Mucosa of descending colon (tissue), 3 donors: ENCODE results near the gene PANK4. TPM values are rescaled to one million over a fixed set of nuclear protein-coding genes. Genes with fewer than 3 reads are reported as not detected.

Experiments
- ATAC-seq: fragments of 200-7000 bp; cut with Tn5 transposase; one replicate; pipeline ENCODE4 v1.9.1; 2020; ENCODE audit warnings: mild to moderate bottlenecking, moderate library complexity
- DNase-seq, 3 donors: peaks; one replicate each; pipeline ENCODE4 v3.0.0-alpha.2; 2020
- H3K36me3 ChIP-seq: fragments of 200-600 bp; one replicate; pipeline ENCODE4 v1.8.0; 2021; ENCODE audit warnings: low read depth, mild to moderate bottlenecking
- H3K4me1 ChIP-seq: fragments of 200-600 bp; one replicate; pipeline ENCODE4 v1.8.0; 2021; ENCODE audit warnings: low read depth, mild to moderate bottlenecking
- H3K4me3 ChIP-seq: fragments of 200-600 bp; one replicate; pipeline ENCODE4 v1.8.0; 2021; ENCODE audit warnings: mild to moderate bottlenecking
- H3K9me3 ChIP-seq: fragments of 200-600 bp; one replicate; pipeline ENCODE4 v1.8.0; 2021; ENCODE audit warnings: mild to moderate bottlenecking
- intact Hi-C, 2 donors: fragments of 100-400 bp; cut with DNase I in 1 of 2; cut with micrococcal nuclease in 1 of 2; formaldehyde crosslinking; loops; one replicate each; pipeline versions ENCODE4 v1.11.0 to v1.11.1; 2022; cut with DNase I, micrococcal nuclease
- total RNA-seq, 3 donors: library from RNA; stranded (reverse); fragmentation: NEBNext Ultra II Directional in 2 of 3; extraction: Animal tissue kit (Norgen Biotek cat#: 25700) in 2 of 3; gene quantifications; one replicate each; pipeline versions ENCODE4 v1.2.1 to v1.2.4, GENCODE V29; 2021 to 2023
- TF ChIP-seq, protein P1 (sequence below): fragments of 200-600 bp; IDR thresholded peaks from one replicate; pipeline ENCODE4 v1.8.0; 2022; ENCODE audit warnings: antibody characterized with exemption, mild to moderate bottlenecking
- donor health status: DM: no; HTN: no; CAD: no; lungs with moderate emphysema.
- donor health status: DM: no; HTN: no; CAD: no.
- donor health status: DM: no; HTN: yes; CAD: no.

The PANK4 gene
- total RNA-seq, 3 donors from 2014 or later, result 28.1 to 51.6 (median 44.7) TPM

DNA sequence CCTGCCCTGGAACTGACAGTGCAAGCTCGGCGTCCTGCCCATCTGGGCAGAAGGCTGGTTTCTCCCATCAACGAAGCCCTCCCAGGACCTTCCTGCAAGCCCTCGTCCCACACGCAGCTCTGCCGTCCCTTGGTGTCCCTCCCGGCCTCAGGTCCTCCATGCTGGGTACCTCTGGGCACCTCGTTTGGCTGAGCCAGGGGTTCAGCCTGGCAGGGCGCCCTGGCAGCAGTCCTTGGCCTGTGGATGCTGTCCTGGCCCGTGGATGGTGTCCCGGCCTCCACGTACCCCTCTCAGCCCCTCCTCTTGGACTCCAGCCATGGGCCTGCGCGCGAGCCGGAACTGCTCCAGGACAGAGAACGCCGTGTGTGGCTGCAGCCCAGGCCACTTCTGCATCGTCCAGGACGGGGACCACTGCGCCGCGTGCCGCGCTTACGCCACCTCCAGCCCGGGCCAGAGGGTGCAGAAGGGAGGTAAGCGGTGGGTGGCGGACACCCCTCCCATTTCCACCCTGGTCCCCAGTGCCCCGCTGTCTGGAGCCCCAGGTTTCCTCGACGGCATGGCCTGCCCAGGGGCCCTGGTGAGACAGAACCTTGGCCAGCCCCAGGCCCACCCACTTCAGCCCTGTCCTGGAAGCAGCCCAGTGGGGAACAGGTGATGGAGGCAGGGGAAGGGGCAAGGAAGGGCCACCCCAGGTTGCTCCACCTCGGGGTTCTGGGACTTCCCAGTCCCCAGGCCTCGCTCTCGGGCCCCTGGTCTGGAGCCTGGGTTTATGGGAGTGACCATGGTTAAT lies 33.3 kb upstream of the PANK4 start:
- ATAC-seq, result no peak
- H3K9me3 ChIP-seq, result no peaks in the 10 kb centered on the region

DNA sequence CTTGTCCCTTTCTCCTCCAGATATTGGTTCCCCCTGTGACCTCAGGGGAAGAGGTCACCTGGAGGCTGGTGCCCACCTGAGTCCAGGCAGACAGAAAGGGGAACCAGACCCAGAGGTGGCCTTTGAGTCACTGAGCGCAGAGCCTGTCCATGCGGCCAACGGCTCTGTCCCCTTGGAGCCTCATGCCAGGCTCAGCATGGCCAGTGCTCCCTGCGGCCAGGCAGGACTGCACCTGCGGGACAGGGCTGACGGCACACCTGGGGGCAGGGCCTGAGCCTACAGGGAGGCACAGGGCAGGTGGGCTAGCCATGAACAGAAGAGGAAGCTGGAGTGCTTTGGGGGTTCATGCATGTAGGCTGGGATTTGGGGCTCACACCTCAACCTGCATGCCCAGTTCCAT lies 32.5 kb upstream of the PANK4 start:
- TF ChIP-seq, protein P1, sequence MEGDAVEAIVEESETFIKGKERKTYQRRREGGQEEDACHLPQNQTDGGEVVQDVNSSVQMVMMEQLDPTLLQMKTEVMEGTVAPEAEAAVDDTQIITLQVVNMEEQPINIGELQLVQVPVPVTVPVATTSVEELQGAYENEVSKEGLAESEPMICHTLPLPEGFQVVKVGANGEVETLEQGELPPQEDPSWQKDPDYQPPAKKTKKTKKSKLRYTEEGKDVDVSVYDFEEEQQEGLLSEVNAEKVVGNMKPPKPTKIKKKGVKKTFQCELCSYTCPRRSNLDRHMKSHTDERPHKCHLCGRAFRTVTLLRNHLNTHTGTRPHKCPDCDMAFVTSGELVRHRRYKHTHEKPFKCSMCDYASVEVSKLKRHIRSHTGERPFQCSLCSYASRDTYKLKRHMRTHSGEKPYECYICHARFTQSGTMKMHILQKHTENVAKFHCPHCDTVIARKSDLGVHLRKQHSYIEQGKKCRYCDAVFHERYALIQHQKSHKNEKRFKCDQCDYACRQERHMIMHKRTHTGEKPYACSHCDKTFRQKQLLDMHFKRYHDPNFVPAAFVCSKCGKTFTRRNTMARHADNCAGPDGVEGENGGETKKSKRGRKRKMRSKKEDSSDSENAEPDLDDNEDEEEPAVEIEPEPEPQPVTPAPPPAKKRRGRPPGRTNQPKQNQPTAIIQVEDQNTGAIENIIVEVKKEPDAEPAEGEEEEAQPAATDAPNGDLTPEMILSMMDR, result no peak
- Histone ChIP-seq H3K9me3 (no peaks in the 10 kb centered on the region), H3K36me3 (peaks cover 5% of the 10 kb centered on the region), H3K4me1 (peaks cover 42% of the 10 kb centered on the region), H3K4me3 (no peak overlapping the region)
- ATAC-seq (no peak), DNase-seq (no peak)
- intact Hi-C loops, result no loop called here

More for the DNA sequence above, 33.3 kb upstream of the PANK4 start:
- intact Hi-C loops, result no loop called here
- peak in 2 of 3 donors; percentile 42 to 56 for DNase-seq
- TF ChIP-seq, protein P1, result no peak
- peaks cover 5% of the 10 kb centered on the region for H3K36me3 ChIP-seq
- H3K4me3 ChIP-seq, result no peak overlapping the region
- peaks cover 37% of the 10 kb centered on the region for H3K4me1 ChIP-seq

DNA sequence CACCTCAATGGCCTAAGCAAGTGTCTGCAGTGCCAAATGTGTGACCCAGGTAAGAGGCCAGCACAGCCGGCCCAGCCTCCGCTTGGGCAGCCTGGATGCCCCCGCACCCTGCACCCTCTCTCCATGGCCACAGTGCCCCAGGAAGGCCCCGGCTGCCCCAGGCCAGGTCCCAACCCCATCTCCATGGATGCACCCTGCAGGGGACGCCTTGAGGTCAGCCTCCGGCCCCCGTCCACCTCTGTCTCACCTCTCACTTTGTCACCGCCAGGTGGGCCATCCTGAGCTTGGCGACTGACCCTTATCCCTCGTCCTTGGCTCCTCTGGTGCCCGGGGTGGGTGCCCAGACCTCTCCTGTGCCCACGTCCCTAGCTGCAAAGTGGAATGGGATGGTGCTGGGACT lies 32.0 kb upstream of the PANK4 start:
- TF ChIP-seq, protein P1, result no peak
- Histone ChIP-seq H3K36me3 (peaks cover 5% of the 10 kb centered on the region), H3K4me1 (peaks cover 42% of the 10 kb centered on the region), H3K4me3 (no peak overlapping the region), H3K9me3 (no peaks in the 10 kb centered on the region)
- ATAC-seq, result no peak
- intact Hi-C loops, result no loop called here
- DNase-seq, result peak in 1 of 3 donors; percentile 58

DNA sequence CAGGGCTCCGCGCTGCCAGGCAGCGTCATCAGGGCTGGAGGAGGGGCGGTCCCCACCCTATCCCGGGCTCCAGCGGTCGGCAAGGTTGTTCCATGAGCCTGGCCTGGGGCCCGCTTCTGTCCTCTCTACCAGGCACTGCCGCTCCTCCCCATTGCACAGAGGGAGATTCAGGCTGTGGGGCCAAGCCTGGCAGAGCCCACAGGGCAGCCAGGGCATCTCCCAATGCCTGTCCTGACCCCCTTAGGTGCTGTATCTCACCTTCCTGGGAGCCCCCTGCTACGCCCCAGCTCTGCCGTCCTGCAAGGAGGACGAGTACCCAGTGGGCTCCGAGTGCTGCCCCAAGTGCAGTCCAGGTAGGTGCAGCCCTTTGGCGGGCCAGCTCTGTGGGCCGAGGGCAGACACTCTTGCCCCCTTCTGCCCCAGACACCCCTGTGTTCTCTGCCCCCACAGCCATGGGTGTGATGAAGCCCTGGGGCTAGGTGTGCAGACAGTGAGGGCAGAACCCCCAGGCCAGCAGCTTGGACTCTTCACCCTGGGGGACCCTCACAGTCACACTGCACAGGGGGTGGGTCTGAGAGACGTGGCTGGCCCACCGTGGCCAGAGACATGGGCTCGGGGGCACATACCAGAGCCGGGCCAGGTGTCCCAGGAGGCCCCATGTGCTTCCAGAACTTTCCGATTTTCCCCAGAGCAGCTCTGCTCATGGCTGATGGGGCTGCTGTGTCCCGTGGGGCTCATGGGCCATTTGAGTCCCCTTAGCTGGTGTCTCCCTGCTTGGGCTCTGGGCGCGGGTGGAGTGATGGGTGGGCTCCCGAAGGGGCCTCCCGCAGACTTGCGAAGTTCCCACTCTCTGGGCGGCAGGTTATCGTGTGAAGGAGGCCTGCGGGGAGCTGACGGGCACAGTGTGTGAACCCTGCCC lies 31.3 kb upstream of the PANK4 start:
- H3K9me3 ChIP-seq, result no peaks in the 10 kb centered on the region
- intact Hi-C loops, result no loop called here
- ATAC-seq (peak; percentile 63), DNase-seq (peak; percentile 85 to 88 (median 86))
- H3K4me3 ChIP-seq, result peak overlapping the region; percentile 72
- TF ChIP-seq, protein P1, result no peak
- H3K4me1 ChIP-seq, result peaks cover 42% of the 10 kb centered on the region
- H3K36me3 ChIP-seq, result peaks cover 5% of the 10 kb centered on the region

DNA sequence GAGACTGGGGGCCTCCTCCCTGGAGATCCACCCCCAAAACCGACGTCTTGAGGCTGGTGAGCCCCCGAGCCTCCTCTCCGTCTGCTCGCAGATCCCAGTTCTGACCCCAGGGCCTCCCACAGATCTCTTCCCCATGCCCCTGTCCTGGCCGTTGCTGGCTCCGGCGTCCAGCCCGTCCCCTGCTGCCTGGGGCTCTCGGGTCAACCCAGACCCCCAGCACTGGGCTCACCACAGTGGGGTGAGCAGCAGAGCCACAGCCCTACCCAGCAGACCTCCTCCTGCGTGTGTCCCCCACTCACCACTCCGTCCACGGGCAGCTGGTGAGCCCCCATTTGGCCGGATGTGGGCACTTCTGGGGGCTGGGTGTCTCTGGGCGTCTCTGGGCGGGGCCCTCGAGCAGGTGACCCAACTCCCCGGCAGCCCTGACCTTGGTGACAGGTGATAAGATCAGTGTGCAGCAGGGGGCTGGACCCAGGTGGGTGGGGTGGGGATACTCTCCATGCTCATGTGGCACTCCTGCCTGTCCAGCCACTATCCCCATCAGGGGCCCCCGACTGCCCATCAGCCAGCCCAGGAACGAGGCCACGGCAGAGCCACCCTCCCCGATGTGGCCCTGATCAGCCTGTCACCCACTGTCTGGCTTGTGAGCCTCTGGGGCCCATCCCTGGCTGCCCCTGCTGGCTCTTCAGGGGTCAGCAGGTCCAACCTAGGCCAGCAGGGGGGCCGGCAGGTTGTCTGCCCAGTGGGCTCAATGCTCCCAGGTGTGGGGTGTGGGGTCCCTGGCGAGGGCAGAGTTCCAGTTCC lies 30.5 kb upstream of the PANK4 start:
- Histone ChIP-seq H3K4me1 (peaks cover 42% of the 10 kb centered on the region), H3K4me3 (peak overlapping the region; percentile 72), H3K36me3 (peaks cover 5% of the 10 kb centered on the region), H3K9me3 (no peaks in the 10 kb centered on the region)
- DNase-seq (peak; percentile 85 to 92 (median 89)), ATAC-seq (peak; percentile 71)
- intact Hi-C loops, result no loop called here
- TF ChIP-seq, protein P1, result no peak
